Activated T-cell treated with anti-CD3 and anti-CD28 coated beads, Interleukin-2, amount 50 U/mL, for 72 hours (primary cell): ENCODE data around the gene ATXN1. TPM values are rescaled to one million over a fixed set of nuclear protein-coding genes. Genes with fewer than 3 reads are reported as not detected.
A peak's percentile ranks its signal among the peaks of the same experiment; 100 is the strongest.

ENCODE experiments used
- ATAC-seq, 2 donors: fragments of 150-1000 bp; cut with Tn5 transposase; replicated peaks in 1 of 2; 2 replicates each; pipeline ENCODE4 v1.10.0; 2021; ENCODE audit warnings: moderate library complexity in 2 of 2, mild to moderate bottlenecking in 1 of 2
- DNase-seq, 2 donors: peaks; one replicate each; pipeline ENCODE4 v3.0.0; 2021 to 2022; ENCODE audit warnings: mixed read lengths in 1 of 2
- H3K27ac Mint-ChIP-seq: one replicate; pipeline ENCODE4 v1.8.0; 2022; ENCODE audit warnings: mild to moderate bottlenecking, moderate library complexity, mixed read lengths
- H3K27me3 Mint-ChIP-seq: one replicate; pipeline ENCODE4 v1.8.0; 2022; ENCODE audit warnings: low read depth, mixed read lengths
- H3K36me3 Mint-ChIP-seq, 2 donors: one replicate each; pipeline ENCODE4 v1.8.0; 2022; ENCODE audit warnings: mixed read lengths in 2 of 2, mild to moderate bottlenecking in 1 of 2; ENCODE audit not compliant: insufficient read depth in 2 of 2
- H3K4me1 Mint-ChIP-seq: one replicate; pipeline ENCODE4 v1.8.0; 2022; ENCODE audit warnings: low read depth, mixed read lengths
- H3K4me3 Mint-ChIP-seq, 2 donors: one replicate each; pipeline ENCODE4 v1.8.0; 2022; ENCODE audit warnings: mild to moderate bottlenecking in 2 of 2, mixed read lengths in 2 of 2, moderate library complexity in 2 of 2
- H3K9me3 Mint-ChIP-seq, 2 donors: one replicate each; pipeline ENCODE4 v1.8.0; 2022; ENCODE audit warnings: mixed read lengths in 2 of 2
- total RNA-seq, 2 donors: library from RNA; stranded (reverse); gene quantifications; one replicate each; pipeline ENCODE4 v1.2.3, GENCODE V29; 2022

ATXN1 gene
- total RNA-seq, 2 donors from 2014 or later = 46.5 to 65.1 TPM

DNA sequence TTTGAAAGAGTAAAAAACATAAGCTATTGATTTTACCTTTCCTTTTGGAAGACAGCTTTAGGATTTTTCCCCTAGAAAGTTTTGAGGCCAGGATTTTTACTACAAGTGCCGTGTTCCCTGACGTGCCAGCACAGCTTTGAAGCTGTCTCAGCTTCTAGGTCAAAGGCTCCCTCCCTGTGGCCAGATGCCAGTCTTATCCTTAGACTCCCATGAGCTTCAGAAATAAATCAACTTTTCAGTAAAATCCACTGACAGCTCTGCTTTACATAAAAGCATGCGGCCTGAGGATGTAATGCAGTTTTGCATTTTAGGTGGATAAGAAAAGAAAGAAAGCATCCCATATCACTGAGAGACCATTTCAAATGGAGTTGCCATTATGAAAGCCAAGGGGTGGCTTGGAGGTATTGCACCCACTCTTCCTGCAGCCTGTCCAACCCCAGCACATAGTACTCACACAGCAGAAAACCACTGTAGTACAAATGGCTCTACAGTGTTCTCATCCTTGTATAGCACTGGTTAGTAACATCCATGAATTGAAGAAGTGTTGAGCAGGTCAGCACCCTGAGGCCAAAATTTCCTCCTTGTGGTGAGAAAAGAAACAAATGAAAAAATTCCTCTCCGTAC lies 15.2 kb upstream of the ATXN1 start:
- Mint-ChIP-seq H3K27me3 (peaks cover 14% of the 10 kb centered on the region), H3K36me3 (peaks cover 0 to 2% of the 10 kb centered on the region in 2 donors), H3K4me3 (no peak overlapping the region), H3K27ac (no peak overlapping the region), H3K4me1 (peaks cover 4% of the 10 kb centered on the region), H3K9me3 (peaks cover 2% of the 10 kb centered on the region in 2 donors)
- ATAC-seq (no peak), DNase-seq (no peak)

DNA sequence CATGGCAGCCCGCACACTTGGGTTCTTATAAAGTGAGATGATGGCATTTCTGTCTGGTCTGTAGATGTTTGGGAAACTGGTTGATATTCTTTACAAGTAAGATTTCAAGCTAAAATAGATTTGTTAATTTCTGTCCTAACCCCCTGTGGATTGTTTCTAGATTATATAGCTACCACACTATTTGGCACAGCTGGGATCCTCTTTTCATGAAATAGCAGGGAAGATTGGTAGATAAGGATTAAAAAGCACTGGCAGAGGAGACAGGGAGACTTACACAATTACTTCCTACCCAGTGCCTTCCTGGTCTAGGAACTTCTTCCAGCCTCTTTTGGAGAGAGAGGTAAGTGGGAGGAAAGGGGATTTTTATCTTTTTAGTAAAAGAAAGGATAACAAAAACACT lies 13.2 kb upstream of the ATXN1 start:
- DNase-seq (no peak), ATAC-seq (no peak)
- Mint-ChIP-seq H3K9me3 (peaks cover 2% of the 10 kb centered on the region in 2 donors), H3K27me3 (peaks cover 14% of the 10 kb centered on the region), H3K27ac (no peak overlapping the region), H3K4me1 (peaks cover 24% of the 10 kb centered on the region), H3K4me3 (no peak overlapping the region), H3K36me3 (peaks cover 0 to 2% of the 10 kb centered on the region in 2 donors)

- ATAC-seq = no peak
- Mint-ChIP-seq H3K4me1 (peaks cover 35% of the 10 kb centered on the region), H3K27ac (no peak overlapping the region)
Measured at GRCh38 chr6:16773362-16773761, 12.1 kb upstream of the ATXN1 start.

DNA sequence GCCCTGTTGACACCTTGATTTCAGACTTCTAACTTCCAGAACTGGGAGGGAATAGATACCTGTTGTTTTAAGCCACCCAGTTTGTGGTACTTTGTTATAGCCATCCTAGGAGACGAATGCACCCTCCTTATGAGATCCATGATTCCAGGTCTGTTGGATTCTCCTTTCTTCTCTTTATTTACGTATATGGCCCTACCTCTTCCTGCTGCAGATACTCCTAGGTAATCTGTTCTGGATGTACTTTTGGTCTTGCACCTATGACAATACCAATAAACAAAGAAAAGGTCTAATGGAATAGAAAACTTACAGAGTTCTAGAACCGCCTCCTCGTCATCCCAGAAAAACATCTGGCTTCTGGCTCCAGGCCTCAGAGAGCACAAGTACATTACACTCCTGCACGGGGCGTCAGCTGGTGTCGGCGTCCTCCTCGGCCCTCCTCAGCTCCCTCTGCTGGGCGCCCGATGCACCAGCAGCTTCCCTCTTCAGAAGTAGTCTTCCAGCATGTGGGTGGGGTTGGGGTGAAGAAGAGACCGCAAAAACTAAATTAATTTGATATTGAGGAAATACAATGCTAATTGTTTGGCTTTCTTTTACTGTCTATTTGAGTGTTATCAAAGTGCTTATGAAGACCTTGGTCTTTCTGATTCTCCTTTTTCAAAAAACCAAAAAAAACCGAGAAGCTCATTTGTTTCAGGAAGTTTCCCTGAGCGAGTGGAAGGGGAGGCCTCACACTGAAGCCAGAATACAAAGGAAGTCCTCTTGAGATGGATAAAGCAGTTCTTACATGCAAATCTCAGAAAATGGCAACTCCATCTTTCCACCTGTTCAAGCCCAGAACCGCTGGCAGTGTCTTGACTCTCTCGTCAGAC lies 9.7 kb upstream of the ATXN1 start:
- peaks cover 58% of the 10 kb centered on the region for H3K4me1 Mint-ChIP-seq
- H3K9me3 Mint-ChIP-seq = no peaks in the 10 kb centered on the region
- ATAC-seq = peak; percentile 48 to 55
- DNase-seq = peak; percentile 75 to 80
- H3K36me3 Mint-ChIP-seq = no peaks in the 10 kb centered on the region
- H3K27me3 Mint-ChIP-seq = peaks cover 8% of the 10 kb centered on the region
- H3K27ac Mint-ChIP-seq = no peak overlapping the region
- H3K4me3 Mint-ChIP-seq = peak overlapping the region; percentile 38 to 68

More at GRCh38 chr6:16773362-16773761, 12.1 kb upstream of the ATXN1 start:
- no peak for DNase-seq
- H3K4me3 Mint-ChIP-seq = no peak overlapping the region
- peaks cover 0 to 2% of the 10 kb centered on the region in 2 donors for H3K36me3 Mint-ChIP-seq
- H3K9me3 Mint-ChIP-seq = peaks cover 2% of the 10 kb centered on the region in 2 donors
- H3K27me3 Mint-ChIP-seq = peaks cover 14% of the 10 kb centered on the region

- Mint-ChIP-seq H3K9me3 (no peaks in the 10 kb centered on the region), H3K36me3 (peaks cover 0 to 2% of the 10 kb centered on the region in 2 donors), H3K27me3 (peaks cover 8% of the 10 kb centered on the region), H3K4me3 (peak overlapping the region in 1 of 2 donors; percentile 7), H3K27ac (no peak overlapping the region), H3K4me1 (peaks cover 67% of the 10 kb centered on the region)
- DNase-seq (no peak), ATAC-seq (no peak)
Measured at GRCh38 chr6:16769986-16770376, 8.7 kb upstream of the ATXN1 start.

DNA sequence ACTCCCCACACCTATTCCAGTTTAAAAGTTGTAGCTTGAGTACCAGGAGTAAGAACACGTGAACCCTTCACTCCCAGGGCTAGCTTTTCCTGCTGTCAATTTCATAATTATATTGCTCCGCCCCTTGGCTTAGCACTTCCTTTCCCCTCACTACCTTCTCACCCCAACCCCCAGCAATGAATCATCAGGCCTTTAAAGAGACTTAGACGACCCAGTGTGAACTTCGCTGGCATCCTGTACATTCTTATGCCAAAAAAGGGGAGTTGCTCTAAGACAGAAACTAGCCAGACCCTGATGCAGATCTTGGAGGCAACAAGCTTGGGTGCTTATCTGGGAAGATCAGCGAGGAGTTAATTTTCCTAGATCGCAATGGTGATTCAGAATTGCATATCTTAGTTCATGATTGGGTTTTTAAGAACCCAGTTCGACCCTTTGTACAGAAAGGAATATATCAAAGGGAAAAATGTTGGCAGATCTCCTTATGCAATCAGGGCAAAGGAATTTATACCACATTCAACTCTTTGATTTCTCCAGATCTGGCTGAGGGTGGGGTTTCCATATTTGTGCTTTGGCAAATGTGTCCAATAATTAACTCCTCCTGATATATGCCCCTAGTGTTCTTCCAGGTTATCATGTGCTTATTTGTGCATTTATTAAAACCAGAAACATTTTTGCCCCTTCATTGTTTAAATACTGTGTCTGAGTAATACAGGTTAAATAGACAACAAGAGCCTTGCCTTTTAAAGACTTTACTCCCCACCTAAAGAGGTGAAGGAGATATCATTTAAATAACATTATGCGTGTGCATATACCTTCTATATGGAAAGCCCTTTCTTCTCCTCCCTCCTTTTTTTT lies 8.1 kb upstream of the ATXN1 start:
- DNase-seq = peak; percentile 67 to 72
- H3K4me1 Mint-ChIP-seq = peaks cover 73% of the 10 kb centered on the region
- H3K9me3 Mint-ChIP-seq = no peaks in the 10 kb centered on the region
- peak; percentile 69 to 74 for ATAC-seq
- H3K27me3 Mint-ChIP-seq = peaks cover 8% of the 10 kb centered on the region
- H3K27ac Mint-ChIP-seq = no peak overlapping the region
- H3K36me3 Mint-ChIP-seq = peaks cover 0 to 2% of the 10 kb centered on the region in 2 donors
- H3K4me3 Mint-ChIP-seq = peak overlapping the region; percentile 3 to 7

- H3K4me3 Mint-ChIP-seq = no peak overlapping the region
- peaks cover 8% of the 10 kb centered on the region for H3K27me3 Mint-ChIP-seq
- no peak for ATAC-seq
- H3K27ac Mint-ChIP-seq = no peak overlapping the region
- H3K4me1 Mint-ChIP-seq = peaks cover 81% of the 10 kb centered on the region
- peaks cover 0 to 2% of the 10 kb centered on the region in 2 donors for H3K36me3 Mint-ChIP-seq
- no peak for DNase-seq
- no peaks in the 10 kb centered on the region for H3K9me3 Mint-ChIP-seq
Measured at GRCh38 chr6:16768477-16768830, 7.2 kb upstream of the ATXN1 start.

DNA sequence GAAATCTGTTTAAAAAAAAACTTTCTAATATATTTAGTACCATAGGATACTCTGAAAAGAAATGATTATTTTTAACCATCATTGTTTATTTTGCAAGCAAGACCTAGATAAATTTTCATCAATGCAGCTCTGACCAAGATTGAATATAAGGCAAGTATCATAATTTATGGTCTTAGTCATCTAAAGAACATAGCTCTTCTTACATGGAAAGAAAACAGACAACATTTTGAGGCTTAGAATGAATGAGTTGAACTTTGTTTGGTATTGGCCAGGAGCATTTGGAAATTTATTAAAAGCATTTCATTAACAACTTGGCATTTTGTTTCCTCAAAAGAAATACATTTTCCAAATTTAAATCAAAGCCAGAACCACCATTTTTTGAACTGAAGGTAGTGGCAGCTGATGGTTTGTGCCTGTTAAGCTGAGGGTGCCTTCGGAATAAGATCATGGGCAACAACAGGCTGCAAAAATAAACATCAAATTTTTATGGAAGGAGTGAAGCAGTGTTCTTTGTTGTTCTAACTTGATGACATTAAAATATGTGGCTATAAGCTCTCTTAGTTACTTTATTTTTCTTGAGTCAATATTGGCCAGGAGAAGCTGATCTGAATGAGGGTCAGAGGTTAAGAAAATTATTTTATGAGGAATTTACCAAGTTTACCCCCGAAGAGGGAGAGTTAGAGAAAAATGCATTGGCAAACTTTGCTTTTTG lies 6.7 kb upstream of the ATXN1 start:
- H3K4me3 Mint-ChIP-seq = peak overlapping the region in 1 of 2 donors; percentile 46
- H3K4me1 Mint-ChIP-seq = peaks cover 87% of the 10 kb centered on the region
- H3K9me3 Mint-ChIP-seq = no peaks in the 10 kb centered on the region
- ATAC-seq (no peak), DNase-seq (no peak)
- H3K27ac Mint-ChIP-seq = no peak overlapping the region
- H3K36me3 Mint-ChIP-seq = peaks cover 0 to 2% of the 10 kb centered on the region in 2 donors
- H3K27me3 Mint-ChIP-seq = peaks cover 8% of the 10 kb centered on the region

DNA sequence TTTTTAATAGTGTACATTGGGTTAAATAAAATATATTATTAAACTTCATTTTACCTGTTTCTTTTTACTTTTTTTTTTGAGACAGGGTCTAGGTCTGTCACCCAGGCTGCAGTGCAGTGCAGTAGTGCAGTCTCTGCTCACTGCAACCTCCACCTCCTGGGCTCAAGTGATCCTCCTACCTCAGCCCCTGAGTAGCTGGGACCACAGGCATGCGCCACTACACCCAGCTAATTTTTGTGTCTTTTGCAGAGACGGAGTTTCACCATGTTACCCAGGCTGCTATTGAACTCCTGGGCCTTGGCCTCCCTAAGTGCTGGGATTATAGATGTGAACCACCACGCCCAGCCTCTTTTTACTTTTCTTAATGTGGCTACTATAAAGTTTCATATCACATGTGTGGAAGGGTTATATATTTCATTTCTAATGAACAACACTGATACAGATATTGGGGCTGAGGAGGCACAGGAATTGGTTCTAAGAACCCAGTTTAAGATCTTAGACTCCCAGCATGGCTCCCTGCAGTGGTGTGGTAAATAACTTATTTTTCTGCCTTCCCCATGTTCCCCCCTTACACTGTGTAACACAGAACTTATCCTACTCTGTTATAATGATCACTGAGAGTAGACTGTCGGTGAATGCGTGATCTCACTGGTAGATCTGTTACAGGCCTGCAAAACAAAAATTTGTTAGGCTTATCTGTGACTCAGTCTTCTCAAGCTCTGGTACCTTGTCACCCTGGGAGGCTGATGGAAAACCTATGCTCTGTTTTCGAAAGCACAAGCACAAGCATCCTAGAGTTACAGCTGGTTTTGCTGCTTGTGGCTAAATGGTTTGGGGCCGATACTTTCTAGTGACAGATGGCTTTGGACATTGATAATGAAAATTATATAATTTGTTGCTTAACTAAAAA lies 5.8 kb upstream of the ATXN1 start:
- DNase-seq (no peak), ATAC-seq (no peak)
- no peaks in the 10 kb centered on the region for H3K9me3 Mint-ChIP-seq
- peak overlapping the region in 1 of 2 donors; percentile 28 for H3K4me3 Mint-ChIP-seq
- peaks cover 4% of the 10 kb centered on the region for H3K27me3 Mint-ChIP-seq
- H3K36me3 Mint-ChIP-seq = peaks cover 0 to 2% of the 10 kb centered on the region in 2 donors
- peaks cover 90% of the 10 kb centered on the region for H3K4me1 Mint-ChIP-seq
- peak overlapping the region; percentile 2 for H3K27ac Mint-ChIP-seq

GRCh38 chr6:16766043-16766536 lies 4.8 kb upstream of the ATXN1 start:
- ATAC-seq (peak; percentile 29 to 39), DNase-seq (peak; percentile 60 to 72)
- no peaks in the 10 kb centered on the region for H3K27me3 Mint-ChIP-seq
- peak overlapping the region; percentile 69 to 75 for H3K4me3 Mint-ChIP-seq
- no peaks in the 10 kb centered on the region for H3K9me3 Mint-ChIP-seq
- peaks cover 2 to 5% of the 10 kb centered on the region in 2 donors for H3K36me3 Mint-ChIP-seq
- peak overlapping the region; percentile 39 for H3K27ac Mint-ChIP-seq
- peaks cover 82% of the 10 kb centered on the region for H3K4me1 Mint-ChIP-seq

DNA sequence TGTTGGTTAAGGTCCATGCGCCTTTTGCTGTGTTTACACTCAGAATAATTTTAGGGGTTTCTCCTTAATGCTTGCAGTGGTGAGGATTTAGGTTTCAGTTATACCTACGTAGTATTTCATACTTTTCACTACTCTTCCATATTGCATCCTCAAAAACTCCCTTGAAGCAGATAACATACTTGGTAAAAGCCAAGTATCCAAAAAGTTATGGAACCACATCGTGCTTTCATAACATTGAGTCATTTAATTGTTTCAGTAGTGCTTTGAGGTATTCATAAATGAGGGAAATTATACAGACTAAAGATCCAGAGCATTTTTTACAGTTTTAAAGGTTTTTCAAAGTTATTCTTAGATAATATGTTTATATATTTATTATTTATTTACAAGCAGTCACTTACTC lies 4.0 kb upstream of the ATXN1 start:
- ATAC-seq (no peak), DNase-seq (no peak)
- H3K4me3 Mint-ChIP-seq = peak overlapping the region; percentile 39 to 83
- no peaks in the 10 kb centered on the region for H3K27me3 Mint-ChIP-seq
- peak overlapping the region; percentile 74 for H3K27ac Mint-ChIP-seq
- peaks cover 73% of the 10 kb centered on the region for H3K4me1 Mint-ChIP-seq
- H3K36me3 Mint-ChIP-seq = peaks cover 4 to 8% of the 10 kb centered on the region in 2 donors
- no peaks in the 10 kb centered on the region for H3K9me3 Mint-ChIP-seq
